DOHH2 (cell line): ENCODE data around the gene FEV.

Source experiments
- EZH2phosphoT487 ChIP-seq: fragments of 200-600 bp; sonication (generic); IDR thresholded peaks from 2 replicates; pipeline ENCODE4 v1.6.1; 2017; ENCODE audit warnings: borderline replicate concordance, mild to moderate bottlenecking, antibody characterized with exemption, low read length, moderate library complexity, mixed read lengths
- TF ChIP-seq, protein P1 (sequence below): fragments of 200-600 bp; sonication (generic); IDR thresholded peaks from one replicate; pipeline ENCODE4 v1.5.1; 2014; ENCODE audit warnings: antibody characterized with exemption, mild to moderate bottlenecking, low read depth, low read length; ENCODE audit not compliant: poor library complexity, severe bottlenecking

GRCh38 chr2:218990612-218991011 lies 5.6 kb upstream of the FEV start:
- TF ChIP-seq, protein P1, sequence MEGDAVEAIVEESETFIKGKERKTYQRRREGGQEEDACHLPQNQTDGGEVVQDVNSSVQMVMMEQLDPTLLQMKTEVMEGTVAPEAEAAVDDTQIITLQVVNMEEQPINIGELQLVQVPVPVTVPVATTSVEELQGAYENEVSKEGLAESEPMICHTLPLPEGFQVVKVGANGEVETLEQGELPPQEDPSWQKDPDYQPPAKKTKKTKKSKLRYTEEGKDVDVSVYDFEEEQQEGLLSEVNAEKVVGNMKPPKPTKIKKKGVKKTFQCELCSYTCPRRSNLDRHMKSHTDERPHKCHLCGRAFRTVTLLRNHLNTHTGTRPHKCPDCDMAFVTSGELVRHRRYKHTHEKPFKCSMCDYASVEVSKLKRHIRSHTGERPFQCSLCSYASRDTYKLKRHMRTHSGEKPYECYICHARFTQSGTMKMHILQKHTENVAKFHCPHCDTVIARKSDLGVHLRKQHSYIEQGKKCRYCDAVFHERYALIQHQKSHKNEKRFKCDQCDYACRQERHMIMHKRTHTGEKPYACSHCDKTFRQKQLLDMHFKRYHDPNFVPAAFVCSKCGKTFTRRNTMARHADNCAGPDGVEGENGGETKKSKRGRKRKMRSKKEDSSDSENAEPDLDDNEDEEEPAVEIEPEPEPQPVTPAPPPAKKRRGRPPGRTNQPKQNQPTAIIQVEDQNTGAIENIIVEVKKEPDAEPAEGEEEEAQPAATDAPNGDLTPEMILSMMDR = no peak
- TF ChIP-seq EZH2phosphoT487 = no peak
